HG03064 (cell line): ENCODE results near the gene DUSP16.

Experiments
- ATAC-seq: cut with Tn5 transposase; IDR thresholded peaks from one replicate; pipeline ENCODE4 v1.9.1; 2021; ENCODE audit warnings: low read depth; ENCODE audit not compliant: unreplicated experiment

DUSP16 gene

DNA sequence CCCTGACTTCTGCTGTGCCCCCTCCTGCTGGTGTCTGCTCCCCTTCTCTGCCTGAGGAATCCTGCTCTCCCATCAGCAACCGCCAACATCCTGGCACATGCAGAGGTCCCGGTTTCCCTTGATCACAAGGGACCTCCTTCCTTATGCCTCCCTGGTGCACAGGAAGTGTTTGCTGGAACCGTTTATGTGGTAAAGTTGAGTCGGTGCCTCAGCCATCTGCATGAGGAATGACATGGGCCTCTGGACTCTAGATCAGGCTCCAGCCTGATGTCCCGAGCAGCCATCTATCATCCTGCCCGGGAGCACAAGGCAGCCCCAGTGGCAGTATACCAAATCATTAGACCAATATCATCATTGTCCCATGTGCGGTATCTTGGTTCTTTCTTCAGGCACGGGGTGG, 115.4 kb downstream of the DUSP16 start:
- no peak for ATAC-seq

DNA sequence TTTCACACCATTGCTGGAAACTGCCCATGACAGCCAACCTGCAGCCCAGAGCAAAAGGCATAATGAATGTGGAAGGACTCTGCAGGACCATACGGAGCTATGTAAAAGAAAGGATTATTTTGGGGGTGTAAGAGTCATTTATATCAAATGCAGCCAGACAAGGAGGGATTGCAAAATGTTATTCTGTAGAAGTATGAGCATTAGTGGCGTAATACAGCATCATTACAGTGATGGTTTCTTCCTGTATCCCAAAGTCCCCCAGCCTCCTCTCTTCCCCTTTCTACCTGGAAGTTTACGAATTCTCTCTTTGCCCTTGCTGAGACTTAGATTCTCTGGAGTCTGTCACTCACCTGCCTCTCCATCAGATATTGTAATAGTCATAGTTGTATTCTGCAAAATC, 115.9 kb downstream of the DUSP16 start:
- no peak for ATAC-seq

DNA sequence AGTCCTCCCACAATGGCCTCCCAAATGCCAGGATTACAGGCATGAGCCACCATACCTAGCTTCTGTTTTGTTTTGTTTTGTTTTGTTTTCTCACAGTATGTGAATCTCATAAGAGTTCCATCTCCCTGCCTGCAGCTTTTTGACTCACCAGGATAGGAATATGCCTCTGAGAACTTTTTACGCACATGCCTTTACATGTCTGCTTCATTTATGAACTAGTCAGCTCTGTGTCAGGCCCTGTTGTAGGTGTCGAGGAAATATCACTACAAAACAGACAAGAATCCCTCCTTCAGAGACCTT, 116.8 kb downstream of the DUSP16 start:
- no peak for ATAC-seq

DNA sequence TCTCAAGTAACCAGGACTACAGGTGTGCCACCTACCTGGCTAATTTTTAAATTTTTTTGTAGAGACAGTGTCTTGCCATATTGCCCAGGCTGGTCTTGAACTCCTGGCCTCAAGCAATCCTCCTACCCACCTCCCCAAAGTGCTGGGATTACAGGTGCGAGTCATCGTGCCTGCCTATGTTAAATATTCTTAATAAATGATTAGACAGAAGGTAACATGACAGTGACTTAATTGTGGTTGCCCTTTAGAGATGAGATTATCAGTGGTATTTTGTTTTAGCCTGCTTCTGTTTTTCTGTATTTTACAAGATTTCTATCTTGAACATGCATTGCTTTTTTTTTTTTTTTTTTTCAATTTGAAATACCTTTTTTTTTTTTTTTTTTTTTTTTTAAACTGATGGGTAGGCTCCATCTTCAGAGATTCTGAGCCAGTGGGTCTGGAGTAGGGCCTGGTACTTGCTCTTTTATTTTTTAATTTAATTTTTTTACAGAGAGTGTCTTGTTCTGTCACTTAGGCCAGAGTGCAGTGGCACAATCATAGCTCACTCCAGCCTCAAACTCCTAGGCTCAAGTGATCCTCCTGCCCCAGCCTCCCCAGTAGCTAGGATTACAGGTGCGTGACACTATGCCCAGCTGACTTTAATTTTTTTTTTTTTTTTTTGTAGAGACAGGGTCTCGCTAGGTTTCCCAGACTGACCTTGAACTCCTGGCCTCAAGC, 117.3 kb downstream of the DUSP16 start:
- no peak for ATAC-seq

DNA sequence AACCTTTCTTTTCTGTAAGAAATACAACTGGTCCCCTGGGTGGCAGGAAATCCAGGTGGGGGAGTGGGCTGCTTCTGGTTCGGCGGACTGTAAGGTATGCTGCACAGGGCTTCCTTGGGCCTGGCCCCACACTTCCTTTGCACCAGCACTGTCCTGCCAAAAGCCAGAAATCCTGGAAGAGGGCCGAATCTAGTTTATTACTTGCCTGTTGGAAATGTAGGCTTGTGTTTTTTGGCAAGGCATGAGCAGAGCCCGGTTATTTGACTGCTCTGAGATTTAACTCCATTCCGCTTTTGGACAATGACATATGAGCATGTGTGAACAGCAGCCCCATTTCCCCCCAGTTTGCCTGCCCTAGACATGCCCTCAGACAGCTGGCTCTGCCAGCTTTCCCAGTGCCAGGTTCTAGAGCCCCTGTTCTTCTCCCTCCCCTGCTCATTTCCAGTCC, 119.2 kb downstream of the DUSP16 start:
- no peak for ATAC-seq

DNA sequence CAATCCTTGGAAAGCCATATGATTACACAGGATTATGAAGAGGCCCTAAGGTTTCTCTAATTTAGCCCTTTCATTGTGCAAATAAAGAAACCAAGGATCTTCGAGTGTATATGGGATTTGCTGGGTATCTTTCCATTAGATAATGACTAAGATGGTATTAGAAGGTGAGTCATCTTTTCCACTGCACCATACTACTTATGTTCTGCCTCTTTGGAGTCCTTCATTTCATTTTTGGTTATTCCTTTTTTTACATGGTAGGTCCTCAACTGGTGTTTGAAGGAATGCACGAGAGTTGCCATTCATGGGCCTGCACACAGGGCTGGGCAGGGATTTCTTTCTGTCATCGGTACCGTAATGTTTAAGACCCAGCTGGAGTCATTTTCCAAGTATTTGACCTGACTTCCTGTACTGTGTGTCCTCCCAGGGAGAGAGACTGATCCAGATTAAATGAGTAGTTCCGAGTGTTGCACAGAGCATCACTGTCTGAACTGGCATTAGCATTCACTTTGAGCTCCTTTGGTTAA, 120.1 kb downstream of the DUSP16 start:
- ATAC-seq: no peak

DNA sequence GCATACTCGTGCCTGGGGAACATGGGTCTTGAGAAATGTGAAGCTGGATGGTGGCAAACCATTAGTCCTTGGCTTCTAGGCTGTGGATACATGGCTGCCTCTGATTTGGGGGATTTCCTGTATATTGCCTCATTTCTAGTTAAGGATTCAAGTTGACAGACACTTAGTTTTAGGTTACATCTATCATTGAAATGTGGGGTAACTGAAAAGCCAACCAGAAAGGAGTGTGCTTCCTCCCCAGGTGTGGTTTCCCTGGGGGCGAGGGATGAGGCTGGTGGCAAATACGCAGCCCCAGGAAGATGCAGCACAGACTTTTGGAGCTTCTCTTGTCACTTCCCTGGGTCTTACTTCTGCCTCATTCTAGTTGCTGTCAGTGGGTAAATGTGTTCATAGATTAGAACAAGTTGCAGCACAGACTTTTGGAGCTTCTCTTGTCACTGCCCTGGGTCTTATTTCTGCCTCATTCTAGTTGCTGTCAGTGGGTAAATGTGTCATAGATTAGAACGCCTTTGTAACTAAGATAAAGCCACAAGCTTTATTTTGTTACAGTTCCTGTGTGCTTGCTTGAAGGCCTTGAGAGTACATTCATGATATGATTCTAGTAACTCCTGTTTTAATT, 120.7 kb downstream of the DUSP16 start:
- no peak for ATAC-seq

DNA sequence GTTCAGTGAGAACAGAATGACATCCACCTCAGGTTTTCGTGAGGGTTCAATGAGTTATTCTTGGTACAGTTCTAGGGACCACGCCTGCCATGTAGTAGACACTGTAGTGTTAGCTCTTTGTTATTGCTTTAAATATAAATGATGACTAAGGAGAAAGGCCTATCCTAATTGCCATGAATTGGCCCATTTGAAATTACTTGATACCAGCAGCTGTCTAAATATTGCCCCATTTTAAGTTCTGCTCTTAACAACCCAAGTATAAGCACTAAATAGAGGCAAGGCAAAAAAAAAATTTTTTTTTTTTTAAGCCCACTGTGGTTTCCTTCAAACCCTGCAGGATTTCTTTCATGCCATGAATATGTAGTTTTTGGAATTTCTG, 121.2 kb downstream of the DUSP16 start:
- ATAC-seq: no peak

DNA sequence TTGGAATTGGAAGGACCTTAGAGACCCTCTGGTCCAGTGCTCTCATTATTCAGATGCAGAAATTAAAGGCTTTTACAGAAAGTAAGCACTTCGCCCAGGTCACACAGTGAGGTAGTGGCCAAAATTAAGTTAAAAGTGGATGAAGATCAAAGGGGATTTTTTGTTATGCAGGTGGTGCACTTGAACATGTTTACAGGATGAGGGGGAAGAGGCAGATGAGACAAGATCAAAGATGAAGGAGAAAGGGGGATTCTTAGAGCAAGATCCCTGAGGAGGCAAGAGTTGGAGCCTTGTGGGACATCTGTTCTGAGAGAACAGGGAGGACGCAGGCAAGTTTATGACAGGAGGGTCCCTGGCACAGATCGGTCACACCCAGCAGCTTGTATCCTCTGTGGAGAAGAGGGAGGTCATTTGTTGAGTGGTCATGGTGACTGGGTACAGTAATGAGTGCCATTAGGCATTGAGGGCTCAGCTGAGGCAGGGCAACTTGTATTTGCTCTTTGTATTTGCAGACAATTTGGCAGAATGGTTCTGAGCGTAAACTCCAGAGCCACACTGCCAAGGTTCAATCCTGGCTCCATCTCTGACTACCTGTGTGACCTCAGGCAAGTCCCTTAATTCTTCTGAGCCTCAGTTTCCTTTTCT, 121.8 kb downstream of the DUSP16 start:
- no peak for ATAC-seq

DNA sequence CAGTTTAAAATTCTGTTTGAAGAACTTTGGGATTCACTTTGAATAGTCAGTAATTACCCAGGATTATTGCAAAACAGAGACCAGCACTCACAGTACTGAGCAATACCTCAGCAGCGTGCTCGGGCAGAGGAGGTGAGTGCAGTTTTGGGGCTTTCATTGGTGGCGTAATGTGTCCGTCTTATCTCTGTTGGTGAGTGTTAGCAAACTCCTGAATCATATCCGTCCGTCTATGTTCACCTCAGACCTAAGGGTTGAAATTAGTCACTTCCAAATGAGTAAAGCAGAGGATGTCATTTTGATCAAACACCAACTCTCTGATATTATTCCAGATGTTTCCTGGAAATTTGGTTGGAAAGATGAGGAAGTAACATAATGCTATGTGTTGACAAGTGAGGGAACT, 123.0 kb downstream of the DUSP16 start:
- ATAC-seq: no peak

DNA sequence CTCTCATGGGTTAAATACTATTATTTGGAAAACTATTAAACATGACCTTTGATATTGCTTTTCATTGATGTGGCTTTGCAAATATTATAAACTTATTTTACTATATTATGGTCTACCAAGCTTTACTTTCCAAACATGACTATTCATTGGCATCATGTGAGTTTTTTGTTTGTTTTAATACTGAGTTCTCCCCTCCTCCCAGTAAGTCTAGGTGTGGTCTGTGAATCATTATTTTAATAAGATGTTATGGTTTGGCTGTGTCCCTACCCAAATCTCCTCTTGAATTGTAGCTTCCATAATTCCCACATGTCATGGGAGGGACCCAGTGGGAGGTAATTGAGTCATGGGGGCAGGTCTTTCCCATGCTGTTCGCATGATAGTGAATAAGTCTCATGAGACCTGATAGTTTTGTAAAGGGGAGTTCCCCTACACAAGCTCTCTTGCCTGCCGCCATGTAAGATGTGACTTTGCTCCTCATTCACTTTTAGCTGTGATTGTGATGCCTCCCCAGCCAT, 125.8 kb downstream of the DUSP16 start:
- ATAC-seq: no peak

DNA sequence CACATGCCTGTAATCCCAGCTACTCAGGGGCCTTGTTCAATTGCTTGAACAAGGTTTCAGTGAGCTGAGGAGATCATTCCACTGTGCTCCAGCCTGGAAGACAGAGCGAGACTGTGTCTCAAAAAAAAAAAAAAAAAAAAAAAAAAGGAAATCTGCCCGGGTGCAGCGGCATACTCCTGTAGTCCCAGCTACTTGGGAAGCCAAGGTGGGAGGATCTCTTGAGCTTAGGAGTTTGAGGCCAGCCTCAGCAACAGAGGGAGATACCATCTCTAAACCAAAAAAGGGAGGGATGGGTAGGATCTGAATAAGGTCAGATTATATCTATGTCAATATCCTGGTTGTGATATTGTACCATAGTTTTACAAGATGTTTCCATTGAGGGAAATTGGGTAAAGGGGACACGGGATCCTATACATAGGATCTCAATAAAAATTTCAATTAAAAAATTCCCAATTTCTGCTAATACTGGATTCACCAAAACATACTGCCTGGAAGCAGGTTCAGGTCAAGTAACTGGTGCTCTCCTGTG, 129.4 kb downstream of the DUSP16 start:
- ATAC-seq: no peak

DNA sequence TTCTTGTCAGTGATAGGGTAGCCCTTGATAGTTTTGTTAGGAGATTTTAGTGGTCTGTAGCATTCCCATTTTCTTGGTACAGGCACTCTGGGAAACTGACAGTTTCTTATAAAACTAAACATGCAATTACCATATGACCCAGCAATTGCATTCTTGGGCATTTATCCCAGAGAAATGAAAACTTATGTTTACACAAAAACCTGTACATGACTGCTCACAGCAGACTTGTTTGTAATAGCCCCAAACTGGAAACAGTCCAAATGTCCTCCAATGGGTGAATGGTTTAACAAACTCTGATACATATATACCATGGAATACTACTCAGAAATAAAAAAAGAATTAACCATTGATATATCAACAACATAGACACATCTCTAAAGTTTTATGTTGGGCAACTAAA, 130.3 kb downstream of the DUSP16 start:
- ATAC-seq: no peak

DNA sequence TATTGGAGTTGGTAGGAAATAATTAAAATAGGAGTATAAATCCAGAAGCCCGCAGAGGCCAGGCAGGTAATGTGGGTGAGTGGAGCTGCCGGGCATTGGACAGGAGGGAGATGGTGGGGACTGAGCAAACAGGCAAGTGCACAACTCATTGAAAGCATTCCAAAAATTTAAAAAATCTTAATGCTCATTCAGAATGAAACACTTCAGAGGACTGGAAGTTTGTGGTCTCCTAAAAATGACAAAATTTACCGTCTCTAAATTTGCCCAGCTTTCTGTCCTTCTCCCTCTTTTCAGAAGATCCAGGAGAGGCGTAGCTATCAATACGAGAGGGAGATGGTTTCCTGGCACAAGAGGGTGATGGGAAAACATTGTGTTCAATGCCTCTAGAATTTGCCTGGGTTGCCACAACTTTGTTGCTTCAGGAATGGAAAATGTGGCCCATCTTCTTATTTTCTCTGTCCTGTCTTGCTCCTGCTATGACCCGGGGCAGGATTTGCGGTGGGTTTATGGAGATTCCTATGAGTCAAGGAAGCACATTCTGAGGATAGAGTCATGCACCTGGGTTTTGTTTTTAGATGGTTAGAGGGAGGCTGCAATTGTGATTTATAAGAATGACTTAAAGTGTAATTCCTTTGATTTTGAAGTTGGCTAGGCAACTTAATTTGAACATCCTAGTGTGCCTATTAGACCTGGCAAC, 133.6 kb downstream of the DUSP16 start:
- no peak for ATAC-seq

DNA sequence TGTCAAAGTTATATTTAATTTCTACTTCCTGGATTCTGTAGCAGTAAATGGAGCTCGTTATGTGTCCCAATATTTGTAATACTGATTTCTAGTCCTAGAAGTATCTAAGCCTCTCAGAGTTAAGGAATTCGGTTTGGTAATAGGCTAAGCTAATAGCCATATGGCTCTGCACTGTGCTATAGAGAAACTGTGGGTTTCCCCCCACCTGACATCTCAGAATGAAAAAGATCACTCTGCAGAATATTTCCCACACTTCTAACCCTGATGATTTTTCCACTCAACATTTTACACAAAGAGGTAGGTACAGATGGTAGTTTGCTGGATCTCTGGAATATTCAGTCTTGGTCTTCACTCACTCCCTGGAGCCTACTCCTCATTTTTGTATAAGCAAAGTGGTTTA, 134.6 kb downstream of the DUSP16 start:
- no peak for ATAC-seq

DNA sequence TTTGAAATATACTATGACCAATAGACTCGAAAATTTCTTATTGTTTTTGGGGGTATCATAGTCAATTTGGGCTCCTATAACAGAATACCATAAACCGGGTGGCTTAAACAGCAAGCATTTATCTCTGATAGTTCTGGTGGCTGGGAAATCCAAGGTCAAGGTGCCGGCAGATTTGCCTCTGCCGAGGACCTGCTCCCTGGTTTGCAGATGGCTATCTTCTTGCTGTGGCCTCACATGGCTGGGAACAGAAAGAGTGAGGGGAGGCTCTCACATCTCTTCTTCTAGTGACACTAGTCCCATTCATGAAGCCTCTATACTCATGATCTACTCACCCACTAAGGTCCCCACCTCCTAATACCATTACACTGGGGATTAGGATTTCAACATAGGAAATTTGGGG, 135.1 kb downstream of the DUSP16 start:
- no peak for ATAC-seq

DNA sequence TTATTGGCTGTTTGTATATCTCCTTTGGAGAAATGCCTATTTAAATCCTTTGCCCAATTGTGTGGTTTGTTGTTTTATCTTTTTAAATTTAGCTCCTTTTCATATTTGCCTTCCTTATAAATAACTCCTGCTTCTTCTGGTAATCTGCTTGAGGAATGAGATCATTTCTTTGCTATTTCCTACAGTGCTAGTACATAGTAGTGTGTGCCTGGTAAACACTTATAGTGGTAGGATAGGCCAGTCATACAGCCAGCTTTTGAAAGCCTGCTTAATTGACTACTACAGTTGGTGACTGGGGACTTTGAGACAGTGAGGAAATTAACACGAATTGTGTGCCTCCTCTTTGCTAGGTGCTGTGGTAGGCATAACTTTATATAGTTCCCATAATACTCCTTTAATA, 137.0 kb downstream of the DUSP16 start:
- ATAC-seq: no peak

DNA sequence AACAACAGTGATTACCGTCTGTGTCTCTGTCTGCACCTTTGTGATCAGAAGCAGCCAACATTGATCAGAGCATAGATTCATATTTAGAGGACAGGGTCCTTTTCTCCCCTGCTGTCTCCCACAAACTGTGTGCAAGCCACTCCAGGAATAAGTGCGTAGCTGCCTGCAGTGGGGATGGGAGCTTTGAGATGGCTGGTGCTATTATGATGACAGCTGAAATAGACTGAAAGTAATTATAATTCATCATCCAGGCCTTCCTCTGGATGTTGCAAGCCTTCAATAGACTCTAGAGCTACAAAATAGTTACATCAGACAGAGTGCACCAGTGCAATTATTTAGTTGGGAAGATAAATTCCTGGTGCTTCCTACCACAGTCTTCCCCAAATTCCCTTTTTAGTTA, 137.7 kb downstream of the DUSP16 start:
- no peak for ATAC-seq
